Chondrocyte (in vitro differentiated cells): ENCODE data around the gene TDP1. TPM values are rescaled to one million over a fixed set of nuclear protein-coding genes. Genes with fewer than 3 reads are reported as not detected.

Source experiments
- DNase-seq: peaks from one replicate; pipeline ENCODE4 v3.0.0; 2021; ENCODE audit warnings: mixed read lengths, low spot score
- H3K27ac Mint-ChIP-seq: one replicate; pipeline ENCODE4 v1.8.0; 2021; ENCODE audit warnings: mild to moderate bottlenecking, moderate library complexity, mixed read lengths; ENCODE audit not compliant: unreplicated experiment
- H3K27me3 Mint-ChIP-seq: 2 replicates; pipeline ENCODE4 v1.8.0; 2021; ENCODE audit warnings: low read depth, mixed read lengths
- H3K36me3 Mint-ChIP-seq: 2 replicates; pipeline ENCODE4 v1.8.0; 2021; ENCODE audit warnings: low read depth, mixed read lengths
- H3K4me1 Mint-ChIP-seq: 2 replicates; pipeline ENCODE4 v1.8.0; 2021; ENCODE audit warnings: low read depth, mild to moderate bottlenecking, mixed read lengths
- H3K4me3 Mint-ChIP-seq: one replicate; pipeline ENCODE4 v1.8.0; 2021; ENCODE audit warnings: mild to moderate bottlenecking, moderate library complexity, mixed read lengths; ENCODE audit not compliant: unreplicated experiment
- H3K9me3 Mint-ChIP-seq: 2 replicates; pipeline ENCODE4 v1.8.0; 2021; ENCODE audit warnings: low read depth, mixed read lengths
- long read RNA-seq: library from polyadenylated mRNA; stranded (forward); transcript quantifications from one replicate; pipeline ENCODE4 v2.0.0, GENCODE V29; 2021
- total RNA-seq: library from RNA; stranded (reverse); gene quantifications from 3 replicates; pipeline ENCODE4 v1.2.1, GENCODE V29; 2021
- TF ChIP-seq, protein P1 (sequence below): fragments of 200-600 bp; sonication (generic); IDR thresholded peaks from 2 replicates; pipeline ENCODE4 v1.5.0; 2021; ENCODE audit warnings: antibody characterized with exemption, mild to moderate bottlenecking, moderate library complexity

Gene TDP1
- total RNA-seq, result 13.4 to 17.3 TPM (median 15.0 TPM) in 3 replicates
- long read RNA-seq, transcript TDP1-203 (16 exons, 2,068 nt), result major isoform, 8 of 30 reads
- long read RNA-seq, partial matches to known transcripts, result 5 of 30 reads
- long read RNA-seq, other reads (novel, unspliced or antisense), result 14 of 30 reads

DNA sequence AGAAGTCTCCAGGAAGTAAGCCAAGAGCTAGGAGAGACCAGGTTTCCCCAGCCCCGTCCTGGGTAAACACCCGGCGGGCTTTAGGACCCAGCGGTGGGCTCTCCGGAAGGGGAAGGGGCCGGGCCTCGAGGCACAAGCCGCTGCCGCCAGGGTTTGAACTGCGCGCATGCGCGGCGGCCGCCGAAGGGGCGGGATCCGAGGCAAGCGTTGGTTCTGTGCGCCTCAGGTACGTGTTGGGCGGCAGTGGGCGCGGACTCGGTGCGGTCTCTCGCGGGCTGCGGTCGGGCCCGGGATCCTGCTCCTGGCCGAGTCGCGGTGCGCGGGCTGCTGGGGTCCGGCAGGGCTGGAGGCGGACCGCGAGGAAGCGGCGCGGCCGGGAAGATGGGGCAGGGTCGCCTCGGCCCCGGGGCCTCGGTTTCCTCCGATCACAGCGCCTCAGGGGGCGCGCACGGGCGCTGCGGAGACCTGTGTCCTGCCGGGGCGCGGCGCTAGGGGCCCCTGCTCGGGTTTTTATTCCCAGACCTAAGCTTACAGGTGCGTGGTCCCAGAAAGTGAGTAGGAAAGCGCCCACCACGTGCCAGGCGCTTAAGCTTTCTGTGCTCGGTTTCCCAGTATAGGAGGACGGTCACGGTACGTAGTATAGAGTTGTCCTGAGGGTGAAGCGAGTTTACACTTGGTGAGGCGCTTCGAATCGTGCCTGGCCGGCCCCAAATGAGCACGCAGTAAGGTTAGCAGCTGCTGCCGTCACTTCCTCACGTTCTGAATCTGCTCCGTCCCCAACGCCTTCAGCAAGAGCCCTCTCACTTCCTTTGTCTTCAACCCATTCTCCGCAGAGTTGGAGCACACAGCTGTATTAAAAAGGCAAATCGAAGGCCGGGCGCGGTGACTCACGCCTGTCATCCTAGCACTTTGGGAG, at the start of gene TDP1:
TDP1 (plus strand) TSS at position 183 of the 916 bp plus-strand sequence. CDS start 7,188 bp downstream, outside the sequence.
- TF ChIP-seq, protein P1, sequence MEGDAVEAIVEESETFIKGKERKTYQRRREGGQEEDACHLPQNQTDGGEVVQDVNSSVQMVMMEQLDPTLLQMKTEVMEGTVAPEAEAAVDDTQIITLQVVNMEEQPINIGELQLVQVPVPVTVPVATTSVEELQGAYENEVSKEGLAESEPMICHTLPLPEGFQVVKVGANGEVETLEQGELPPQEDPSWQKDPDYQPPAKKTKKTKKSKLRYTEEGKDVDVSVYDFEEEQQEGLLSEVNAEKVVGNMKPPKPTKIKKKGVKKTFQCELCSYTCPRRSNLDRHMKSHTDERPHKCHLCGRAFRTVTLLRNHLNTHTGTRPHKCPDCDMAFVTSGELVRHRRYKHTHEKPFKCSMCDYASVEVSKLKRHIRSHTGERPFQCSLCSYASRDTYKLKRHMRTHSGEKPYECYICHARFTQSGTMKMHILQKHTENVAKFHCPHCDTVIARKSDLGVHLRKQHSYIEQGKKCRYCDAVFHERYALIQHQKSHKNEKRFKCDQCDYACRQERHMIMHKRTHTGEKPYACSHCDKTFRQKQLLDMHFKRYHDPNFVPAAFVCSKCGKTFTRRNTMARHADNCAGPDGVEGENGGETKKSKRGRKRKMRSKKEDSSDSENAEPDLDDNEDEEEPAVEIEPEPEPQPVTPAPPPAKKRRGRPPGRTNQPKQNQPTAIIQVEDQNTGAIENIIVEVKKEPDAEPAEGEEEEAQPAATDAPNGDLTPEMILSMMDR, result peak; percentile 40
- peaks cover 30% of the 10 kb centered on the region for H3K4me1 Mint-ChIP-seq
- no peaks in the 10 kb centered on the region for H3K27me3 Mint-ChIP-seq
- no peaks in the 10 kb centered on the region for H3K9me3 Mint-ChIP-seq
- peak; percentile 99 for DNase-seq
- H3K27ac Mint-ChIP-seq, result peak within 1 kb of the TSS; percentile 98
- peak within 1 kb of the TSS; percentile 99 for H3K4me3 Mint-ChIP-seq
- no peaks in the 10 kb centered on the region for H3K36me3 Mint-ChIP-seq

DNA sequence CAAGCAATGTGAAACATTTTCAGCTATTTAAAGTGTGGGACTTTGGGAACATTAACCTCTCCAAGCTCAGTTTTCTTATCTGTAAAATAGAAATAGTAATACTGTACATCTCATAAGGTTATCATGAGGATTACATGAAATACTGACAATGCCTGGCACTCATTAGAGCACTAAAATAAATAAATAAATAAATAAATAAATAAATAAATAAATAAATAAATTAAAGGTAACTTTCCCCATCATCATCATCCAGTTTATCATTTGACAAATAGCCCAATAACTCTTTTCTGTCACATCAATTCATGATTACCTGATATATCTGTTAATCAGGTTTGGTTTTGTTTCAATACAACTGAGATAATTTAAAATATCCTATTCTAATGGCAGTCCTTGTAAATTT, 49.7 kb upstream of the TDP1 start:
- H3K27me3 Mint-ChIP-seq, result no peaks in the 10 kb centered on the region
- TF ChIP-seq, protein P1, result no peak
- H3K9me3 Mint-ChIP-seq, result peaks cover 6% of the 10 kb centered on the region
- H3K4me1 Mint-ChIP-seq, result peaks cover 71% of the 10 kb centered on the region
- DNase-seq, result no peak
- no peak overlapping the region for H3K27ac Mint-ChIP-seq
- no peak overlapping the region for H3K4me3 Mint-ChIP-seq
- peaks cover 3% of the 10 kb centered on the region for H3K36me3 Mint-ChIP-seq

DNA sequence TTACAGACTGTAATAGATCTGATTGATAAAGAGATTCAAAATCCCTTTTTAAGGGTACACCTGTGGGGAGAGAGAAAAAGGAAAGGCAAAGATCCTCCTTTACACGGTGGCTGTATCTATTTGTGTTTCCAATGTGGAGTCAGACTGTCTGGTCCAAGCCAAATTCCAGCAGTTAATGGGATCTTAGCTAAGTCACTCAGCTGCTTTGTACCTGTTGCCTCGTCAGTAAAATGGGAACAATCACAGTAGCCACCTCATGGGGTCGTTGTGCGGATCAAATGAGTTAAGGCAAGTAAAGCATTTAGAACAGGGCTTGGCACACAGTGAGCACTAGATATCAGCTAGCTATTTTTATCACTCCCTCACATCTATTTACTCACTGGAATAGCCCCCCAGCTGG, 48.1 kb upstream of the TDP1 start:
- Mint-ChIP-seq H3K27me3 (no peaks in the 10 kb centered on the region), H3K36me3 (peaks cover 3% of the 10 kb centered on the region), H3K9me3 (peaks cover 4% of the 10 kb centered on the region), H3K4me3 (no peak overlapping the region), H3K4me1 (peaks cover 74% of the 10 kb centered on the region), H3K27ac (no peak overlapping the region)
- TF ChIP-seq, protein P1, result no peak
- no peak for DNase-seq

DNA sequence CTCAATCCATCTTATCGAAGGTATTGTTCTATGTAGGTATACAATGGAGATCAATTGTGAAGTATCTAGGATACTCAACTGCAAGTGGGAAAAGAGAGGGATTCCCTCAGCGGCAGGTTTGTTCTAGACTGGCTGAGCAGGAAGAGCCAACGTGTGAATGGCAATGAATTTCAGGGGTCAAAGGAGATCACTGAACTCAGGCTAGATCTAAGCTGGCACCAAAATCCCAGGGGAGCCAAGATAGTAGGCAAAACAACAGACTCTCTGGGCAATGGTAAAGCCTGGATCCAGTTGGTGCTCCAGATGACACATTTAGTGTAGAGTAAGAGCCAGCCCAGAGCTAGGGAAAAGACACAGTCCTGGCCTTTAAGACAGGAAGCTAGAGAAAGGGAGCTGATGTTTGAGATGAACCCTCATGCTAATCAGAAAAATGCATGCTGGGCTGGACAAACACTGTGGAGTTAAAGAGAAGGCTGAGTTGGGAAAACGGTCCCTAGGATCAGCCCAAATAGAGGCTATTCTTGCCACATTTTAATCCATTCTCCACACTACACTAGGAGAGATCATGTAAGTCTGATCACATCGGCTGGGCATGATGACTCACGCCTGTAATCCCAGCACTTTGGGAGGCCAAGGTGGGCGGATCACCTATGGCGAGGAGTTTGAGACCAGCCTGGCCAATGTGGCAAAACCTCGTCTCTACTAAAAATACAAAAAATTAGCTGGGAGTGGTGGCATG, 46.8 kb upstream of the TDP1 start:
- H3K36me3 Mint-ChIP-seq, result peaks cover 3% of the 10 kb centered on the region
- DNase-seq, result no peak
- no peak overlapping the region for H3K27ac Mint-ChIP-seq
- no peaks in the 10 kb centered on the region for H3K27me3 Mint-ChIP-seq
- peaks cover 4% of the 10 kb centered on the region for H3K9me3 Mint-ChIP-seq
- TF ChIP-seq, protein P1, result no peak
- no peak overlapping the region for H3K4me3 Mint-ChIP-seq
- H3K4me1 Mint-ChIP-seq, result peaks cover 70% of the 10 kb centered on the region

DNA sequence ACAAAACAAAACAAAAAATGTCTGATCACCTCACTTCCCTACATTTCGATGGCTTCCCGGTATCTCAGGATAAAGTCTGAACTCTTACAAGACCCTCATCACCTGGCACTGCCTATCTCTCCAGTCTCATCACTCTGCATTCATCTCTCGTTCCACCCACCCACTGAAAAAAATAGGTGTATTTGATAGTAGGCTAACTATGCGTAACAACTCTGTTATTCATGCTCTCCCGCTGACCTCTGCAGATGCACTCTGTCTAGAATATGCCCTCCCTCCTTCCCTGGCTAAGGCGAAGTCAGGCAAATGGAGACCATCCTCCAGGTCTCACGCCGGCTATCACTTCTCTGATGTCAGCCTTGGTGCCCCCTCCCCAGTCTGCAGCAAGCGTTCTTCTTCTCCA, 46.1 kb upstream of the TDP1 start:
- no peak overlapping the region for H3K4me3 Mint-ChIP-seq
- DNase-seq, result no peak
- H3K36me3 Mint-ChIP-seq, result peaks cover 3% of the 10 kb centered on the region
- H3K27ac Mint-ChIP-seq, result peak overlapping the region; percentile 98
- peaks cover 72% of the 10 kb centered on the region for H3K4me1 Mint-ChIP-seq
- peaks cover 4% of the 10 kb centered on the region for H3K9me3 Mint-ChIP-seq
- TF ChIP-seq, protein P1, result no peak
- no peaks in the 10 kb centered on the region for H3K27me3 Mint-ChIP-seq
